Activated naive CD8-positive, alpha-beta T cell treated with anti-CD3 and anti-CD28 coated beads for 36 hours (primary cell): Measurements from ENCODE around the gene PTPRG. TPM values are rescaled to one million over a fixed set of nuclear protein-coding genes. Genes with fewer than 3 reads are reported as not detected.

Experiments used
- DNase-seq: peaks from one replicate; pipeline ENCODE4 v3.0.0; 2021
- H3K27ac Mint-ChIP-seq: one replicate; pipeline ENCODE4 v1.8.0; 2022; ENCODE audit warnings: mild to moderate bottlenecking, moderate library complexity, mixed read lengths
- H3K27me3 Mint-ChIP-seq: one replicate; pipeline ENCODE4 v1.8.0; 2022; ENCODE audit warnings: mild to moderate bottlenecking, mixed read lengths
- H3K36me3 Mint-ChIP-seq: one replicate; pipeline ENCODE4 v1.8.0; 2021; ENCODE audit warnings: mild to moderate bottlenecking, mixed read lengths
- H3K4me1 Mint-ChIP-seq: one replicate; pipeline ENCODE4 v1.8.0; 2021; ENCODE audit warnings: mixed read lengths
- H3K4me3 Mint-ChIP-seq: one replicate; pipeline ENCODE4 v1.8.0; 2022; ENCODE audit warnings: mild to moderate bottlenecking, moderate library complexity, mixed read lengths
- H3K9me3 Mint-ChIP-seq: one replicate; pipeline ENCODE4 v1.8.0; 2022; ENCODE audit warnings: mixed read lengths
- total RNA-seq, 2 experiments: library from RNA; stranded (reverse); gene quantifications; one replicate each; pipeline ENCODE4 v1.2.3, GENCODE V29; 2021

Gene PTPRG
- total RNA-seq, 2 experiments from 2014 or later, result 0.06 to 0.16 TPM

- H3K27me3 Mint-ChIP-seq, result peaks cover 3% of the 10 kb centered on the region
- DNase-seq, result no peak
- no peaks in the 10 kb centered on the region for H3K9me3 Mint-ChIP-seq
- H3K4me3 Mint-ChIP-seq, result no peak overlapping the region
- no peaks in the 10 kb centered on the region for H3K36me3 Mint-ChIP-seq
- H3K27ac Mint-ChIP-seq, result no peak overlapping the region
- H3K4me1 Mint-ChIP-seq, result no peaks in the 10 kb centered on the region
Measured at GRCh38 chr3:61664105-61664482, 102.7 kb downstream of the PTPRG start.

- Mint-ChIP-seq H3K27ac (no peak overlapping the region), H3K9me3 (no peaks in the 10 kb centered on the region), H3K4me1 (no peaks in the 10 kb centered on the region), H3K4me3 (no peak overlapping the region), H3K36me3 (no peaks in the 10 kb centered on the region), H3K27me3 (no peaks in the 10 kb centered on the region)
- DNase-seq, result no peak
Measured at GRCh38 chr3:61665121-61665520, 103.8 kb downstream of the PTPRG start.

- no peak for DNase-seq
- Mint-ChIP-seq H3K27me3 (no peaks in the 10 kb centered on the region), H3K4me1 (no peaks in the 10 kb centered on the region), H3K36me3 (no peaks in the 10 kb centered on the region), H3K4me3 (no peak overlapping the region), H3K27ac (no peak overlapping the region), H3K9me3 (no peaks in the 10 kb centered on the region)
Measured at GRCh38 chr3:61665987-61666386, 104.6 kb downstream of the PTPRG start.

- no peak for DNase-seq
- no peaks in the 10 kb centered on the region for H3K36me3 Mint-ChIP-seq
- H3K27ac Mint-ChIP-seq, result no peak overlapping the region
- H3K4me1 Mint-ChIP-seq, result no peaks in the 10 kb centered on the region
- H3K9me3 Mint-ChIP-seq, result no peaks in the 10 kb centered on the region
- no peaks in the 10 kb centered on the region for H3K27me3 Mint-ChIP-seq
- H3K4me3 Mint-ChIP-seq, result no peak overlapping the region
Measured at GRCh38 chr3:61666615-61667330, 105.4 kb downstream of the PTPRG start.

- no peak for DNase-seq
- Mint-ChIP-seq H3K36me3 (no peaks in the 10 kb centered on the region), H3K27me3 (no peaks in the 10 kb centered on the region), H3K4me3 (no peak overlapping the region), H3K4me1 (no peaks in the 10 kb centered on the region), H3K9me3 (no peaks in the 10 kb centered on the region), H3K27ac (no peak overlapping the region)
Measured at GRCh38 chr3:61667383-61667782, 106.0 kb downstream of the PTPRG start.

GRCh38 chr3:61667814-61668213, 106.4 kb downstream of the PTPRG start:
- DNase-seq, result no peak
- Mint-ChIP-seq H3K27ac (no peak overlapping the region), H3K36me3 (no peaks in the 10 kb centered on the region), H3K9me3 (no peaks in the 10 kb centered on the region), H3K4me1 (no peaks in the 10 kb centered on the region), H3K4me3 (no peak overlapping the region), H3K27me3 (no peaks in the 10 kb centered on the region)

- Mint-ChIP-seq H3K9me3 (no peaks in the 10 kb centered on the region), H3K36me3 (no peaks in the 10 kb centered on the region), H3K27ac (no peak overlapping the region), H3K4me1 (no peaks in the 10 kb centered on the region), H3K4me3 (no peak overlapping the region), H3K27me3 (no peaks in the 10 kb centered on the region)
- no peak for DNase-seq
Measured at GRCh38 chr3:61668317-61668864, 107.0 kb downstream of the PTPRG start.

GRCh38 chr3:61669203-61669602, 107.8 kb downstream of the PTPRG start:
- no peak overlapping the region for H3K4me3 Mint-ChIP-seq
- no peaks in the 10 kb centered on the region for H3K27me3 Mint-ChIP-seq
- H3K4me1 Mint-ChIP-seq, result no peaks in the 10 kb centered on the region
- DNase-seq, result no peak
- H3K27ac Mint-ChIP-seq, result no peak overlapping the region
- no peaks in the 10 kb centered on the region for H3K36me3 Mint-ChIP-seq
- no peaks in the 10 kb centered on the region for H3K9me3 Mint-ChIP-seq

- Mint-ChIP-seq H3K27ac (no peak overlapping the region), H3K4me3 (no peak overlapping the region), H3K36me3 (no peaks in the 10 kb centered on the region), H3K9me3 (no peaks in the 10 kb centered on the region), H3K27me3 (no peaks in the 10 kb centered on the region), H3K4me1 (no peaks in the 10 kb centered on the region)
- DNase-seq, result no peak
Measured at GRCh38 chr3:61669668-61670299, 108.4 kb downstream of the PTPRG start.

- no peak overlapping the region for H3K27ac Mint-ChIP-seq
- H3K27me3 Mint-ChIP-seq, result peaks cover 2% of the 10 kb centered on the region
- H3K4me3 Mint-ChIP-seq, result no peak overlapping the region
- DNase-seq, result no peak
- H3K9me3 Mint-ChIP-seq, result no peaks in the 10 kb centered on the region
- H3K36me3 Mint-ChIP-seq, result no peaks in the 10 kb centered on the region
- no peaks in the 10 kb centered on the region for H3K4me1 Mint-ChIP-seq
Measured at GRCh38 chr3:61673651-61674050, 112.3 kb downstream of the PTPRG start.

- Mint-ChIP-seq H3K9me3 (no peaks in the 10 kb centered on the region), H3K27me3 (peaks cover 4% of the 10 kb centered on the region), H3K36me3 (no peaks in the 10 kb centered on the region), H3K27ac (no peak overlapping the region), H3K4me3 (no peak overlapping the region), H3K4me1 (no peaks in the 10 kb centered on the region)
- DNase-seq, result no peak
Measured at GRCh38 chr3:61674596-61674995, 113.2 kb downstream of the PTPRG start.

- Mint-ChIP-seq H3K27ac (no peak overlapping the region), H3K4me1 (peaks cover 5% of the 10 kb centered on the region), H3K9me3 (no peaks in the 10 kb centered on the region), H3K27me3 (peaks cover 4% of the 10 kb centered on the region), H3K36me3 (no peaks in the 10 kb centered on the region), H3K4me3 (no peak overlapping the region)
- no peak for DNase-seq
Measured at GRCh38 chr3:61679026-61679425, 117.7 kb downstream of the PTPRG start.

- H3K4me3 Mint-ChIP-seq, result no peak overlapping the region
- peaks cover 5% of the 10 kb centered on the region for H3K4me1 Mint-ChIP-seq
Measured at GRCh38 chr3:61680617-61681016, 119.2 kb downstream of the PTPRG start.

GRCh38 chr3:61681636-61682035, 120.3 kb downstream of the PTPRG start:
- Mint-ChIP-seq H3K9me3 (no peaks in the 10 kb centered on the region), H3K27ac (no peak overlapping the region)

More at GRCh38 chr3:61680617-61681016, 119.2 kb downstream of the PTPRG start:
- peaks cover 4% of the 10 kb centered on the region for H3K27me3 Mint-ChIP-seq
- DNase-seq, result no peak
- no peaks in the 10 kb centered on the region for H3K9me3 Mint-ChIP-seq
- H3K27ac Mint-ChIP-seq, result no peak overlapping the region
- no peaks in the 10 kb centered on the region for H3K36me3 Mint-ChIP-seq

GRCh38 chr3:61682671-61683548, 121.5 kb downstream of the PTPRG start:
- Mint-ChIP-seq H3K36me3 (no peaks in the 10 kb centered on the region), H3K4me3 (no peak overlapping the region), H3K4me1 (peaks cover 5% of the 10 kb centered on the region), H3K9me3 (no peaks in the 10 kb centered on the region), H3K27me3 (peaks cover 8% of the 10 kb centered on the region), H3K27ac (no peak overlapping the region)
- no peak for DNase-seq

More at GRCh38 chr3:61681636-61682035, 120.3 kb downstream of the PTPRG start:
- no peaks in the 10 kb centered on the region for H3K36me3 Mint-ChIP-seq
- H3K4me1 Mint-ChIP-seq, result peaks cover 5% of the 10 kb centered on the region
- peaks cover 8% of the 10 kb centered on the region for H3K27me3 Mint-ChIP-seq
- no peak for DNase-seq
- H3K4me3 Mint-ChIP-seq, result no peak overlapping the region
